Measurements from ENCODE around the gene HRC. TPM values are rescaled to one million over a fixed set of nuclear protein-coding genes. Genes with fewer than 3 reads are reported as not detected.

HRC gene
- polyA plus RNA-seq, 1 of the 3 experiments (the other 2 are of a cell fraction), result not detected

GRCh38 chr19:49161987-49162386 is 6.8 kb upstream of the HRC start:
- H2AFZ ChIP-seq (ENCODE audit: low read depth), result no peak overlapping the region
- peaks cover 23% of the 10 kb centered on the region for H3K79me2 ChIP-seq (ENCODE audit: insufficient read depth)
- peaks cover 0 to 11% of the 10 kb centered on the region in 2 experiments; a peak in 1 of 4 replicates for H3K4me1 ChIP-seq (ENCODE audit: control insufficient read depth in 1 of 2, insufficient read depth in 2 of 2, low read depth in 1 of 2, low read length in 1 of 2)
- no peak overlapping the region for H3K27ac ChIP-seq (ENCODE audit: low read depth in 2 of 2, low read length in 1 of 2)
- CTCF ChIA-PET, result interaction anchor here (5.8 kb wide), 1 partner anchor 36 kb away, joined by 33 read pairs; no protein-coding TSS in a partner anchor
- H3K4me2 ChIP-seq, result 0 out of 2 replicates have a peak overlapping the region, but pooled peaks have one; percentile 13
- WGBS (ENCODE audit: low lambda C conversion rate), result 65% methylated on average over 4 of the region's 4 CpGs
- H3F3A ChIP-seq (replicated peaks; ENCODE audit: insufficient read depth), result peaks cover 8% of the 10 kb centered on the region
- TF ChIP-seq POLR2AphosphoS5 (IDR thresholded peaks at IDR 0.05; ENCODE audit: low read depth, low read length) (no peak), JUND (IDR thresholded peaks at IDR 0.05) (no peak), CTCF (IDR thresholded peaks at IDR 0.05) (no peak), FOSL2 (IDR thresholded peaks at IDR 0.05; ENCODE audit: borderline replicate concordance, low read depth) (no peak), RFX5 (IDR thresholded peaks at IDR 0.05; ENCODE audit: low read length) (no peak), FOXJ3 (CRISPR knock-in tag; IDR thresholded peaks at IDR 0.05) (no peak), TEAD4 (IDR thresholded peaks at IDR 0.05; ENCODE audit: borderline replicate concordance, insufficient read depth) (no peak), TAF1 (IDR thresholded peaks at IDR 0.05; ENCODE audit: borderline replicate concordance, low read depth, low read length) (no peak), ZBTB33 (IDR thresholded peaks at IDR 0.05; ENCODE audit: borderline replicate concordance, low read depth) (no peak), RCOR1 (IDR thresholded peaks at IDR 0.05; ENCODE audit: low read length) (no peak), GATA2 (CRISPR knock-in tag; IDR thresholded peaks at IDR 0.05) (no peak), RAD21 (IDR thresholded peaks at IDR 0.05; ENCODE audit: low read length) (no peak), PBX3 (IDR thresholded peaks at IDR 0.05) (no peak), NRF1 (IDR thresholded peaks at IDR 0.05; ENCODE audit: low read depth, low read length) (no peak), SMC3 (IDR thresholded peaks at IDR 0.05; ENCODE audit: low read depth, low read length) (no peak), FOXM1 (IDR thresholded peaks at IDR 0.05; ENCODE audit: low read depth) (no peak), YY1 (IDR thresholded peaks at IDR 0.05; ENCODE audit: low read depth) (no peak)
- peaks cover 14% of the 10 kb centered on the region; the same call in 1 of the 2 replicates for H4K20me1 ChIP-seq (ENCODE audit: insufficient read depth)
- no peaks in the 10 kb centered on the region for H3K9me2 ChIP-seq
- H3K36me3 ChIP-seq (replicated peaks in 1 of 2; ENCODE audit: control insufficient read depth in 1 of 2, insufficient read depth in 2 of 2, low read length in 1 of 2), result peaks cover 0 to 6% of the 10 kb centered on the region in 2 experiments
- H3K4me3 ChIP-seq (ENCODE audit: low read depth in 2 of 2, low read length in 1 of 2), result no peak overlapping the region
- H3K9me3 ChIP-seq, result no peaks in the 10 kb centered on the region
- no peaks in the 10 kb centered on the region for H3K27me3 ChIP-seq (ENCODE audit: insufficient read depth)
- POLR2A ChIA-PET, result no interaction called here
- H3K9ac ChIP-seq, result no peak overlapping the region
- no peak for DNase-seq
